ENCODE results near the gene PITX1.

PITX1 gene

DNA sequence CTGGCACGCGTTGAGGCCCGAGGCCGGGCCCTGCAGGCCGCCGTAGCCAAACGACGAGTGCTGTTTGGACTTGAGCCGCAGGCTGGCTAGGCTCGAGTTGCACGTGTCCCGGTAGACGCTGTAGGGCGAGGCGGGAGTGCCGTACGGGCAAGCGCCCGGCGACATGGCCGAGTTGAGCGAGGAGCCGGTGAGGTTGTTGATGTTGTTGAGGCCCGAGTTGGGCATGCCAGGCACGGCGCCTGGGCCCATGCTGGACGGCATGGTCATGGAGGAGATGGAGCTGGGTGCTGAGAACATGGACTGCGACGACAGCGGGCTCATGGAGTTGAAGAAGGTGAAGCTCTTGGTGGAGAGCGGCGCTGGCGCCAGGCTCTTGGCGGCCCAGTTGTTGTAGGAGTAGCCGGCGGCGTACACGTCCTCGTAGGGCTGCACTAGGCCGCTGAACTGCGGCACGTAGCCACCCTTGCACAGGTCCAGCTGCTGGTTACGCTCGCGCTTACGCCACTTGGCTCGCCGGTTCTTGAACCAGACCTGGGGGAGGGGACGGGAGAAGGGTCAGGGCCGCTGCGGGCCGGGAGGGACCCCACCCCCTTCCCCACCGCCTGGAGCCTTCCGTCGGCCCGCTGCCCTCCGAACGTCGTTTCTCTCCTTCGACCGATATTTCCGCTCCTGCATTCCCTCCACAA lies 5.1 kb downstream of the PITX1 start:
- DNase-seq (ENCODE audit: low read depth) = no peak

DNA sequence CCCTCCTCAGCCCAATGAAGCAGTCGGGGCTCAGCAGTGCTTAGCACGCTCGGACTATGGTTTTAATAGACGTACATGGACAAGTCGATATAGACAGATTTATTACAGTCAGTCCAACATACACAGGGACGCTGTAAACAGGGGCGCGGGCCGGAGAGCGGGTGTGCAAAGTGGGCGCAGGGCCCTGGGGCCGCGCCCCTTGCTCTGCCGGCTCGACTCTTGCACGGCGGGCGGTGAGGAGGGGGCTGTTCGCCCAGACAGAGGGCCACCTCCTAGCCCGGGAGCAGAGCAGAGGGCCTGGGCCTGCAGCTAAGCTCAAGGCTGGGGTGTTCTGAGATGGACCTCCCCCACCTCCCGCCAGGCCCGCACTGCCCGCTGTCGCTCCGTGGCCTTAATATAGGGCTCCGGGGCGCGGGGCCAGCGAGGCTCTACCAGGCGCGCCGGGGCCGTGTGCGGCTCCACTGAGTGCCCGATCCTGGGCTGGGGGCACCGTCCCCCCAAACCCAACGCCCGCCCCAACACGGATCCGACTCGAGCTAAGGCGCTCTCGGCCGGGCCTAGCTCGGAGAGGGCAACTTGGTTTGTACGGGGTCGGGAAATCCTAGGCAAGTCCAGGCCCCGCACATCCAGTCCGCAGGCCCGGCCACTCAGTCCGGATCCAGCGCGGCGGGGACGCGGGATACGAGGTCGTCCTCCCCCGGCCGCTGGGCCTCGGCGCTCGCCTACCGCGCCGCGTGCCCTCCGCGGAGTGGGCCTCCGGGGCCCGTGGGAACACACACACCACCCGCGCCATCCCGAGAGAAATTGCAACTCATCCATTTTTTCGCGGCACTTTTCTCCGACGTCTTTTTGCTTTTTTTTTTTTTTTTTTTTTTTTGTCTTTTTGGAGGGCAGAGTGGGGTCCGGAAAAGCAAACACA lies 6.1 kb downstream of the PITX1 start:
- DNase-seq (ENCODE audit: low read depth) = no peak

DNA sequence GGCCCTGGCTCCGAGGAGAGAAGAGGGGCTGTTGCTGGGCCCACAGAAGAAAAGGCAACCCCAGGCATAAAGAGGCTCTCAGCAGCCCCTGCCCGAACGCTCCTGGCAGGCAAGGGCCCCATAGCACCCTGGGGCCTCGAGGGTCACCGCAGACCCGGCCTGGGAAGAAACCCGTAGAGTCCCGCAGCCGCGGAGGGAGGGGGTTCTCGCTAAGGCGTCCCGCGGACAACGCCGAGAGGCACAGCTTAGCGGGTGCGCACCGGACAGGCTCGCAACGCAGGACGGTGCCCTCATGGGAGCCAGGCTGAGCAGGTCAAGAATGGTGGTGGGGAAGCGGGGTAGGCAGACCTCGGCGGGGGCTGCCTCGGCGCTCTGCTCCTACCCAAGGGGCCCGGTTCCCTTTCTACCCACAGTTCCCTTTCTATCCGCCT lies 6.7 kb downstream of the PITX1 start:
- no peak for DNase-seq (ENCODE audit: low read depth)

DNA sequence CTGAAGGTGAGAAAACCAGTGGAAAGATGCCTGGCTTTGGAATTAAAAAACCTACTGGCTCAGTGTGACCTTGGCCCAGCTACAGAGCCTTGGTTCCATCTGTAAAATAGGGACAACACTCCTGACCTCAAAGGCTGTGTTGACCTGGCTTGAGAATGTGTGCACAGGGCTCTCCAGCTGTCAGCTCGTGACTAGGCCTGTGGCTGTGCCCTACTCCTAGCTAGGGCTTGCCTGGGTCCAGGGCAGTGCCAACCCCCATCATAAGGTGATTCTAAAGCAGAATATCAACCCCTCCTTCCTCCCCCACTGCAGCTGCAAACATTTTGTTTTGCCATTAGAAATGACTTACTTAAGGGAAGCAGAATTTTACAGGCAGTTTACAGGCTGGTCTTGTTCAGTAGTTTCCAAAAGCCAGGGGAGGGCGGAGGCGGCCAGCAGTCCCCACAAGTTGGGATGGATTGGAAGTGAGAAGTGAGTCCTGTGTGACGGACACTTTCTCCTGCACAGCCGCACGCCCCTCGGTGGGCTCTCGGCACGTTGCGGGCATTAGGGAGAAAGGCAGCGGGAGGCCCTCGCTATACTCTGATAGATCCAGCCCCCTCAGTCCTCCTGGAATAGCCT lies 7.3 kb downstream of the PITX1 start:
- DNase-seq (ENCODE audit: low read depth) = no peak

DNA sequence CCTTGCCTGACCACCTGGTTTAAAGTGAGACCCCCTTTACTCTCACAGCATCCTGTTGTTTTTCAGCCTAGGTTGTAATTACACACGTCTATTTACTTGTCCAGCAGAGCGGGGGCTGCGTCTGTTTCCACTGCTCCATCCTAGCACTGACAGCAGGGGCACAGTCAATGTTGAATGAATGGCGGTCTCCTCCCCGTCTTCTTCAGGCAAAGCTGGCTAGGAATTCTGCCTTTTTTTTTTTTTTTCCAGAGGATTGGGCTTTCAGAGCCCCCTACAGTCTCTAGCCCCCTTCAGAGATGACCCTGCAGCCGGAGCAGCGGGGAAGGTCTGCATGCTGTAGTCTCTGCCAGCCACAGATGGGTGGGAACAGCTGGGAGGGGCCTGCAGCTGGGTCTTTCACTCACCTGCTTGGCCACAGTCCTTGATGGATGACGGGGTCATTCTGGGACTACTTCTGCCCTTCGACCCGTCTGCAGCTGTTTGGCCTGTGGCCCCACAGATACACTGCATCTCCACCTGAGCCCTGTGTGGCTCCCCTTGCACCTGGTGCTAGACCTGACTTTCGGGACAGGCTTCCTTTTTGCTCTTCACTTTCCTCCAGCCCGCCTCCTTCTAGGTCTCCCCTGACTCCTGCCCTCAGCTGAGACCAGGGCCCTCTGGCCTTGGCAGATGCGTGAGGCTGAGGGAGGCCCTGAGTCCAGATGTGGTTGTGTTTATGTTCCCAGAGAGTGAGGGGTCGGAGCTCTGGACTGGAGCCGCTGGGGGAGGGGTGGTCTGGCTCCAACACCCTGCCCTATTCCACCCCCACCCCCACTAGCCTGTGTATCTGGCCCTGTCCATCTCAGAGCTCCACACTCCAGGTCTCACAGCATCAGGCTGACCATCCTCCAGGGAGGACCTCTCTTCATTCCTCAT lies 8.0 kb downstream of the PITX1 start:
- DNase-seq (ENCODE audit: low read depth) = no peak

DNA sequence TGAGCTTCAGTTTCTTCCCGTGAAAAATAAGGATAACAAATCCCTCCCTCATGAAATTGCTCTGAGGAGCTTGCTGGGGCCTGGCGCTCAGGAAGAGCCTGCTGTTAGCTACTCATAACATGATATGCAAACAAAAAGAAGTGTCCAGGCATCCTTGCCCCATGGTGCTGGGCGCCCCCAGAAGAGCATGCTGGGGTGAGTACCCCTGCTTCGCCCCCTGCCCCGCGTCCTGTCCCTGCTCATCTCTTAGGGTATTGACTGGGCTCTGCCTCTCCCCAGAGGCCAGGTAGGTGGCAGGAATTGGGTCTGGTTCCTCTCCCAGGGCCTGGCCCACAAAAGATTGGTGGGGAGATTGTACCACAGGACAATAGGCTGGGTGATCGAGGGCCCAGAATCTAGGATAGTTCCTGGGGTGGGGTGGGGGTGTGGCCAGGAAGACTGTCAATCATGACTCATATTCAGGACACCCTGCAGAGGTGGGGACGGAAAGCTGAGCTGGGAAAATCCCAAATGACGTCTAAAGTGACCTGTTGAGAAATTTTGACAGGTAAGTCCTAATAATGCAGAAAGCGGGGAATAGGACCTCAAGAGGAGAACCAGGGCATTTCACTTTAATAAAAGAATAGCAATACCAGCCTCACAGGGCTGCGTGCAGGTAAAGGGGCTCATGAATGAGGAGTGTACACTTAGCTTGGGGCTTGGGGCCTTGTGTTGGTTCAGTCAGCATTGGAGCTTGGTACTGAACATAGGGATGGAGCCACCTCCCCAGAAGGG lies 8.9 kb downstream of the PITX1 start:
- DNase-seq (ENCODE audit: low read depth) = no peak

DNA sequence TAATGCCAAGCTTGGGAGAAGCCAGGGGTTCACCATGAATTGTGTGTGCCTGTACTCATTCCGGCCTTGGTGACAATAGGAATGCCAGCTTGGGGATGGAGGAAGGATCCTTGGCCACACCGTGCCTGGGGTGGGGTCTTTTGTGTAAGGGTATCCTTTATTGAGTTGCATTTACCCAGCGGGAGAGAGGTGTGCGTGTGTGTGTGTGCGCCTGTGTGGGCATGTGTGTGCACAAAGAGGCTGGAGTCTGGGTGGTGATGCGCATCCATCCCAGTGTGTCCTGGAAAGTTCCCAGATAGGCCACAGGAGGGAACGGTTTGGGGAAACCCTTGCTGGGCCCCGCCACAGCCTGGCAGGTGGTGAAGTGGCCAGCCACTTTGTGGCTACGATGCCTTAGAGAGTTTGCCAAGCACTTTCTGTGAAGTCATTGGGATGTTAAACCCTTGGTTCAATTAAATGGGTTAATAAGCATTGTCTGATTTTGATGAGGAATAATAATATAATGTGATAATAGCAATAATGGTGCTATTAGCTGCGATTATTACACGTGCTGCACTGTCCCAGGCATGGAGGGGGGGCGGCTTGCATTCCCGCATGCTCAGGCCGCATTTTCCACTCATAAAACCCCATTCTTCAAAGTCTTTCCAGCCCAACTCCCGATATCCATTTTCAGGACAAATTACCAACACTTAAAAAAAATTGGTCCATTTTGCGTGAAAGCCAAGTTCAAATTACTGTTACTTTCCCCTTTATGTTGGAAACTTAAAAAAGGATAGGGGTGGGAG lies 13.7 kb downstream of the PITX1 start:
- no peak for DNase-seq (ENCODE audit: low read depth)

DNA sequence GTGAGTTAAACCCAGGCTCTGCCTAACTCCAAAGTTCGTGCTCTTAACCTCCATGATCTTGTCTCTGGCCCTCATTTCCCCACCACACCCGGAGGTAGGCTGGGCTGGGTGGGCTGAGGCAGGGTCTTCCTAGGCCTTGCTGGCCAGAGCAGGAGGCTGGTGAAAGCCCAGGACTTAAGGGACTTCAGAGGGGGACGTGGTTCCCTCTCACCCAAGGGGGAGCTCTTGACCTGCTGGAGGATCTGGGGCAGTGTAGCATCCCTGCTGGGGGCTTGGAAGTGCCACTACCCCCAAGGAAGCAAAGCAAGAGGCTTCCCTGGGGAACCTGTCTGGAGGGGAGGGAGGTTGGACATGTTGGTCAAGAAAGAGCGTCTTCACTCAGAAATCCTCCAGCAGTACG lies 14.7 kb downstream of the PITX1 start:
- DNase-seq (ENCODE audit: low read depth) = no peak

DNA sequence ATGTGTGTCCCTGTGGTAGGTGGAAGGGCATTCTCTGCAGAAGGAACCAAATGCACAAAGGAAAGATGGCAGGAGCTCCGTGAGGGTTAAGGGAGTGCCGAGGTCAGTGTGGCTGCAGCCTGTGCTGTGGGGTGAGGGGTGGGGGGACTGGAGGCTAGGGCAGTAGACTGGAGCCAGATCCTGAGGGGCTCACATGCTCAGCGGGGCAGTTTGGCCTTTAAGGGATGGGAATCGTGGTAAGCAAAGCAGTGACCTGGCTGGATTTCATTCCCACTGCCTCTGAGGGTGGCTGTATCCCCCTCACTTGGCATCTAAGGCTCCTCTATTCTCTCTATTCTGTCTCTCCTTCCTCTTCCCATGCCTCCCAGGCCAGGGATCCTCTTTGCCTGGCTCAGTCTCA lies 15.6 kb downstream of the PITX1 start:
- DNase-seq (ENCODE audit: low read depth) = no peak

DNA sequence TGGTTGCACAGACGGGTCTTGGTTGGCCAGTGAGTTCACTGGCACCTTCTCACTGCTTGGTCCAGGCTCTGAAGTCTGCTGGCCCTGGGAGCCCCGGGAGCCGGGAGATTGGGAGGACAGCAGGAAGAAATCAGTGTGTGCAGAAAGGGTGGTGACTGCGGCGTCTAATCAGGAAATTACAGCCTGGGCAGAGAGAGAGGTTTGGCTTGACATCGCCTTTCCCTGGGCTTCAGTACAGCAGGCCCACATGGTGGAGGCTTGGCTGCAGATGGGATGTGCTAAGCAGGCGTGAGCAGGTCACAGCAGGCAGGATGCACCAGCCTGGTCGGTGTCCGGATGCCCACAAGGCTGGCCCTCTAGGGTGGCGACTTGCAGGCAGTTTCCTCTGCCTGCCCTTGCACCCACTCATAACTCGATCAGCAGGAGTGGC lies 17.2 kb downstream of the PITX1 start:
- DNase-seq (ENCODE audit: low read depth) = no peak

DNA sequence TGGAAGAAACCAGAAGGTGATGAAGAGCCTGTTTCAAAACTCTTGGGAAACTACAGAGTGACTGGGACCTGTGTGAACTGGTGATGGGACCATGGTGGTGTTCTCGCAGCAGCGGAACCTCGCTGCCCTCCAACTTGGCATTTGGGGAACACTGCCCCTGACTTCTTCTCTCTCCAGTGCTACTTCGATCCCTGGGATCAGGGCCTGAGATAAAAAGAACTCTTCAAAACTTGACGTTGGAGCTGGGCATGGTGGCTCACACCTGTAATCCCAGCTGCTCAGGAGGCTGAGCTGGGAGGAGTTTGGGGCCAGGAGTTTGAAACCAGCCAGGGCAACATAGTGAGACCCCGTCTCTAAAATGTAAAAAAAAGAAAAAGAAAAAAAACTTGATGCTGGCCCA lies 18.1 kb downstream of the PITX1 start:
- DNase-seq (ENCODE audit: low read depth) = no peak

DNA sequence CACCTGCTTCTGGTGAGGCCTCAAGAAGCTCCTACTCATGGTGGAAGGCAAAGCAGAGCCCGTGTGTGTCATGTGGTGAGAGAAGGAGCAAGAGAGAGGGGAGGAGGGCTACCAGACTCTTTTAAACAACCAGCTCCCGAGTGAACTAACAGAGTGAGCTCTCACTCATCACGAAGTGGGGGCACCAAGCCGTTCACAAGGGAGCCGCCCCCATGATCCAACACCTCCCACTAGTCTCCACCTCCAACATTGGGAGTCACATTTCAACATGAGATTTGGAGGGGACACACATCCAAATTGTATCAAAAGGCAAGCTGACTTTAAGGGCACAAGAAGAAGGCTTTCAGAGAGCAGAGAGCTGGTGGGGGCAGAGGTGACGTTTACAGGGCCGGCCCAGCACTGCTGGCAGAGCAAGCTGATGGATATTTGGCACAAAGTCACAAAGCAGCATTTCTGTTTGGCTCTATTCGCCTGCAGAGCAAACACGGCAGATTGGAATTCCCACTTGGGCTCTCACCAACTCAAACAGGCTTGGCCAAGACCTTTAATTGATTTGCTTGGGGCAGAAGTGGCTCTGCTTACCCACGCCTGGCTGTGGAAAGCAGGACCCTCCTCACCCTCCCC lies 20.0 kb downstream of the PITX1 start:
- DNase-seq (ENCODE audit: low read depth) = no peak

DNA sequence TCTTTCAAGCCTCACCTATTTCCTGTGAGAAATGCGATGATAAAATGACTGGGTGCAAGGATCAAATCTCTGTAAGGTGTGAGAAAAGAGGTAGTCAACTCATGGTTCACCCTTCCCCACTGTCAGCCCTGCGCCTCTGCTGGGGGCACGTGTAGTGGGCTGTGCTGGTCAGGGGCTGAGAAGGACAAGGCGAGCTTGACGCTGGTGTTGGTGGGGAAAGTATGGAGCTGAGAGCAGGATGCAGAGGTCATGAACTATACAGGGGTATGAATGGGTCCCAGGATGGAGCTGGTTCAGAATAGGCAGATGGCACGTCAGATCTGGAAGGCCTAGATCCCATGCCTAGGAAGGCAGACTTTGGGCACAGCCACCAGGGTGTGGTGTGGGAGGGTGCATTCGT lies 20.6 kb downstream of the PITX1 start:
- no peak for DNase-seq (ENCODE audit: low read depth)

DNA sequence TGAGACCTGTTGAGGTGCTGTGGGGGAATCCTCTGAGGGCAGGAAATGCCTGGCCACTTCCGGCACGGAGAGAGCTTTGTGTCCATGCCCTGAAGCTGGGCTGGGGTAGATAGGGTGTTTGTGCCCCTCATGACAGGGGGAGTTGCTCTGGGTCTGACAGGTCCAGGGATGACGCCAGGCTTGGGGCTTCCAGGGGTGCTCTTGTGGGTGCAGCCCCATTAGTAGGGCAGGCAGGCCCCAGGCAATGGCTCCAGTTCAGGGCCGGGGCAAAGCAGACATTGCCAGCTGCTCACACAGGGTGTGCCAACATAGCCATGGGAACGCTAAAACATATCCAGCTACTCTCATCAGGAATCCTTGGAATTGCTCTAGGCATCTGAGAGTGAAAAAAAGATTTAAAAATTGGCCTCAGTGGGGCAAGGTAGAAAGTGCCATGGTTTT lies 21.1 kb downstream of the PITX1 start:
- DNase-seq (ENCODE audit: low read depth) = no peak

DNA sequence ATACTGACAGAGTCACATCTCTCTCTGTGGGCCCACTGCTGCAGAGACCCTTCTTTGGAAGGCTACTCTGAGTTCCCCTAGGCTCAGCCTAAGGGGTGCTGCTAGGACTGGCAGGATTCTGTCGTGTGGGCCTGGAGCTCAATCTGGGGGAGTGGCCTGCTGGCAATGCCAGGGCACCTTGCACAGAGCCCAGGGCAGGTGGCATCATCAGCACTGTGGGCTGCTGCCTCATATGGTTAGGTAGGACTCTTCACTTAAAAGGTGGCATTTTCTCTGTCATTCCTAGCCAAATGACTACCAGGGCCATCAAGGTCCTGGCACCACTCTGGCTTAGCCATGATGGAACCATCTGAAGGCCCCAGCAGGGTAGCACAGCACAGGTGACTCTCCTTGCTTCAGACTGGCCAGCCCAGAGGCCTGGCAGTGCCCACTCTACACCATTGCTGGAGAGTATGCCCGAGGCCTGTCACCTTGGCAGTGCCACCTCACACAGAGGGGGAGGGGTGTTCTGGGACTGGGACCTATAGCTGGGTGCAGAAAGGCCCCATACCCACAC lies 21.9 kb downstream of the PITX1 start:
- DNase-seq (ENCODE audit: low read depth) = no peak

DNA sequence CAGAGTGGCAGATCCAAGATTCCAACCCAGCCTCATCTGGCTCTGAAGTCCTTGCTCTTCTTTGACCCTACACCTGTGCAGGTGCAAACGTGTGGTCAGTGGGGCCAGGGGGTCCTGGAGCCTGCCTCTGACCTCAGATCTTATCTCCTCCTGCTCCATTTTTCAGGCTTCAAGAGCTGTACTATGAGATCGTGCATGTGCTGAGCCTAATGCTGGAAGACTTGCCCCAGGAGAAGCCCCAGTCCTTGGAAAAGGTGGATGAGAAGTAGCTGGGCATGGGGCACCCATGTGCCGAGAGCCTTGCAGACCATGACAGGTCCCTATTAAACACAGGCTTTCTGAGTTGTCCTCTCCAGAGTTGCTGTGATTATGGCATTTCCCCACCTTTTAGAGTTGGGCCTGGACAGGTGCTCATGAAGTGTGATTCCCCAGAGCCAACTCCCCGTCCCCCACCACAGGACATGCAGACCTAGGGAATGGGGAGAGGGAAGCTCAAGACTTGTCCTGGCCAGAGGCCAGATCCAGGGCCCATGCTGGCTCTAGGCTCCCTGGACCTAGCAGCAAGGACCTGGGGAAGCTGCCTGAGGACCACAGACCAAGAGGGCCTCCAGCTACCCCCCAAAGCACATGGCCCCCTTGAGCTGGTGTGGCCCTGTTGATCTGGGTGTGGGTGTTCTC lies 22.5 kb downstream of the PITX1 start:
- DNase-seq (ENCODE audit: low read depth) = no peak

DNA sequence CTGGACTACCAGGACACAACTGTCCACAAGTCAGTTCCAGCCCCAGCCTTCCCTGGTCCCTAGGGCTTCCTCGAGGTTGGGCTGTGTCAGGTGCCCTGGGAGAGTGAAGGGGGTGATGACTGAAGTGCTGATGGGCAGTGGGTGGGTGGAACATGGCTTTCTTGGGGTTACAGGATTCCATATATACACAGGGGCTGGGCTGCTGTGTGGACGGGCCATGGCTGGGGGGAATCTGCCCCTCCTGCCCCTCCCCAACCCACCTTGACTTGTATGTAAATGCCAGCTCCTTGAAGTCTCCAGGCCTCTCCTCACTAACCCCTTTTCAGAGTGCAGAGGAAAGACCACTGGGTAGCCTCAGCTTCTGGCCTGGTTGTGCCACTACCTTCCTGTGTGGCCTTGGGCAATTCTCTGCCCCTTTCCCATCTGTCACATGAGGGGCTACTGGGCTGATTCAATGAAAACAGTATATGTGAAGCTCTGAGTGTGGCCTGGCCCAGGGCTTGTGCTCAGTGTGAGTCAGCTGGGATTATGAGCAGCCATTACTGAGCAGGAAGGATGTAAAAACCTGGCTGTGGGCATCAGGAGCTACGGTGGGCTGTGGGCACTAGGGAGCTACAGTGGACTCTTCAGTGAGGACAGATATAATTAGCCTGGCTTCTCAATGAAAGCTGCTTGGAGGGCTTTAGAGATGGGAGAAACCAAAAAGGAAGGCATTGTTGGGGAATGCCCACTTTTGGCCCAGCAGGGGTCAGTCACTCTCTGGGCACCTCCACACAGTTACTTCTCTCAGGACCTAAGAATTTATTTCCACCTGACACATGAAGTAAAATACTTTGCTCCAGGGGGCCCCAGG lies 23.3 kb downstream of the PITX1 start:
- no peak for DNase-seq (ENCODE audit: low read depth)

Data from HS-5 (cell line).